Stimulated activated CD8-positive, alpha-beta memory T cell treated with anti-CD3 and anti-CD28 coated beads, Interleukin-15, amount 100 ng/mL, for 48 hours (primary cell): ENCODE measurements around the gene FAR2.
"Not testable (repeated sequence)": the region's sequence is repeated elsewhere in the genome, so short reads cannot be mapped to it uniquely, and the experiment has no call there.

ENCODE experiments used
- DNase-seq, 2 donors: peaks; one replicate each; pipeline ENCODE4 v3.0.0-alpha.2; 2020; ENCODE audit warnings: low read depth in 2 of 2

The FAR2 gene

GRCh38 chr12:29234552-29234951 is 85.5 kb downstream of the FAR2 start:
- no peak for DNase-seq

- no peak for DNase-seq
These were observed 86.0 kb downstream of the FAR2 start for GRCh38 chr12:29234965-29235626.

- DNase-seq, result no peak
These were observed 89.8 kb downstream of the FAR2 start for GRCh38 chr12:29238822-29239291.

GRCh38 chr12:29239336-29239735 is 90.3 kb downstream of the FAR2 start:
- no peak for DNase-seq

GRCh38 chr12:29240441-29240840 is 91.4 kb downstream of the FAR2 start:
- DNase-seq, result no peak

GRCh38 chr12:29241821-29242591 is 92.9 kb downstream of the FAR2 start:
- no peak for DNase-seq

- DNase-seq, result no peak
These were observed 93.9 kb downstream of the FAR2 start for GRCh38 chr12:29242921-29243431.

- no peak for DNase-seq
These were observed 95.2 kb downstream of the FAR2 start for GRCh38 chr12:29244159-29244765.

GRCh38 chr12:29245246-29245645 is 96.2 kb downstream of the FAR2 start:
- DNase-seq, result no peak

- no peak for DNase-seq
These were observed 100.9 kb downstream of the FAR2 start for GRCh38 chr12:29249930-29250329.

GRCh38 chr12:29253906-29254625 is 105.0 kb downstream of the FAR2 start:
- DNase-seq, result no peak

GRCh38 chr12:29255042-29255441 is 106.0 kb downstream of the FAR2 start:
- no peak for DNase-seq

- no peak for DNase-seq
These were observed 107.5 kb downstream of the FAR2 start for GRCh38 chr12:29256598-29256997.

GRCh38 chr12:29257687-29258086 is 108.6 kb downstream of the FAR2 start:
- not testable (repeated sequence) for DNase-seq

GRCh38 chr12:29264424-29264823 is 115.3 kb downstream of the FAR2 start:
- DNase-seq, result no peak

- DNase-seq, result no peak
These were observed 120.8 kb downstream of the FAR2 start for GRCh38 chr12:29269706-29270408.

GRCh38 chr12:29270446-29270845 is 121.4 kb downstream of the FAR2 start:
- no peak for DNase-seq

- DNase-seq, result no peak
These were observed 124.2 kb downstream of the FAR2 start for GRCh38 chr12:29273178-29273843.

GRCh38 chr12:29275834-29276233 is 126.8 kb downstream of the FAR2 start:
- no peak for DNase-seq

- DNase-seq, result no peak
These were observed 128.2 kb downstream of the FAR2 start for GRCh38 chr12:29277231-29277630.
